OCI-M1 (cell line): ENCODE measurements around the gene CALN1.

Experiments
- DNase-seq: peaks from one replicate; lab custom pipeline; 2025; lab: John Stamatoyannopoulos, UW

The CALN1 gene

GRCh38 chr7:72037516-72037915 lies 374.6 kb downstream of the CALN1 start:
- no peak for DNase-seq

- no peak for DNase-seq
Measured at GRCh38 chr7:72035266-72035665, 376.9 kb downstream of the CALN1 start.

GRCh38 chr7:72032934-72033333 lies 379.2 kb downstream of the CALN1 start:
- DNase-seq = no peak

DNA sequence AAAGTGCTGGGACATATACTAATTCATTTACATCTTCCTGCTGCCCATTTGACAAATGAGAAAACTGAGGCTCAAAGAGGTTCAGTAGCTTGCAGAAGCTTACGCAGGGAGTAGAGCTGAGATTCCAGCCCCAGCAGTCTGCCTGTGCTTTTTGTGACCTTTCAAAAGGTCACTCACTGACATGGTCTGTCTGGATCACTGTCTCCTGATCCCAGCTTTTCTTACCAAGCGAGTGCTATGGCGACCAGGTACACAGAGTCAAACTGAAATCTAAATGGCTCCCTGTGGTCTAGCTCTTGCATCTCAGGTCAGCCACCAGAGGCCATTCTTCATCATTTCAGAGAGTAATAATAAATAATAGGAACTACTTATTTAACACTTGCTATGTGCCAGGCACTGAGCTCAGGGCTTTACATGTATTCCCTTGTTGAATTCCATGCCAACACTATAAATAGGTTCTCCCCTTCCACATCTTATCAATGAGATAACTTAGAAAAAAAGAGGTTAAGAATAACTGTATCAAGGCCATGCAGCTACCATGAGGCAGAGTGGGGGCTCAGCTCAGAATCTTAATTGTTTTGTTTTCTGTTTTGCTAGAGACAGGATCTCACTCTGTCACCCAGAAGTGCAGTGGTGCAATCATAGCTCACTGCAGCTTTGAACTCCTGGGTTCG lies 381.0 kb downstream of the CALN1 start:
- no peak for DNase-seq

DNA sequence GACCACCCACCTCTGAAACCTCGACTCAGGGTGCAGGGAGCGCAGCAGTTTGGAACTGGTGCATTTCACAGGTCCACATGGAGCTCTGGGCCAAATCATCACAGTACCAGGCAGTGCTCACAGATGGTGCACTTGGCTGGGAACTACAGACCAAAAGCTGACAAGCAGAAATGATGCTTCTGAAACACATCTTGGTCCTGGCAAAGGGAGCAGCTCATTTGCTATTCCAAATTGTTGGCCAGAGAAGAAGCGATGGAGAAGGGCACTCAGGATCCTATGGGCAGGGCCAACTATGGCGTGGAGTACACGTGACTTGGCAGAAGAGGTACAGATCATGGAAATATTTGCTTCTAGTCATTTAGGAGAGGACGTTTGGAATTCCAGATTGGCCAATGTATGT lies 383.9 kb downstream of the CALN1 start:
- no peak for DNase-seq

DNA sequence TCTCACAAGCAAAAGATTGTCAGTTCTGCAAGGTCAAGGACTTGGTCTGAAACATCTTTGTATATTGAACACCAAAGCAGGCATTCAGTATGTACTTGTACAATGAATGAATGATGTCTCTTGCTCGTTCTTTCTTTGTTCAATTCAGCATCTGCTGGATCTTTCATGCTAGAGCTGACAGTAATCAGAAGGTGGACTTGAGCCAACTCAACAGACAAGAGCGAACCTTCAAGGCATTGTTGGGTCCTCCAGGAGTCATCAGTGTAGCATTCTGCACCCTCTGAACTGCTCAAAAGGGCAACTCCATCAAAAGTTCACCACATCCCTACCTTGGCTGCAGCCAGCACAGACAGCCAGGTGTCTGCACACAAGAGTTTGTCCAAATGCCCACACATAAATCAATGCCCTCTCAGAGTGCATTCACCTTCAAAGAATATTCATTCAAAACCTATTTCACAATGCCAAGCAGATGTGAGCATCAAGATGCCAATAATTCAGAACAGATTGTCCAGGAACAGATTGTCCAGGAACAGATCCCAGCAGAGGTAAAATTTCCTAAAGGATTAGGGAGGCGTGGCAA lies 386.7 kb downstream of the CALN1 start:
- DNase-seq = no peak

DNA sequence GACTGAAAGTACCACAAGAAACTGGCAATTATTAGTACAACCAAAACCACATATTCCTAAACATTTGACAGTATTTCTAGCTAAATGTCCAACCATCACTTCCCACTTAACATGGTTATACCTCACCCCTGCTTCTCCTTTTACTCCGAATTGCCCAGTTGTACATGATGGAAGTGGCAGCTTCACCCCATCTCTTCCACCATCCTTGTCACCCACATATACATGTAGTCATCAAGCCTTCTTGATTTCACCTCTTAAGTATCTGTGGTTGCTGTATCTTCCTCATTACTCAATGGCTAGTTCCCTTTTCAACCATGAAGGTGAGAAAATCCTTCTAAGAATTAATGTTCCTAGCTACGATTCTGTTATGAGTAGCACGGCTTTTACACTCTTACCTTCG lies 388.2 kb downstream of the CALN1 start:
- no peak for DNase-seq

DNA sequence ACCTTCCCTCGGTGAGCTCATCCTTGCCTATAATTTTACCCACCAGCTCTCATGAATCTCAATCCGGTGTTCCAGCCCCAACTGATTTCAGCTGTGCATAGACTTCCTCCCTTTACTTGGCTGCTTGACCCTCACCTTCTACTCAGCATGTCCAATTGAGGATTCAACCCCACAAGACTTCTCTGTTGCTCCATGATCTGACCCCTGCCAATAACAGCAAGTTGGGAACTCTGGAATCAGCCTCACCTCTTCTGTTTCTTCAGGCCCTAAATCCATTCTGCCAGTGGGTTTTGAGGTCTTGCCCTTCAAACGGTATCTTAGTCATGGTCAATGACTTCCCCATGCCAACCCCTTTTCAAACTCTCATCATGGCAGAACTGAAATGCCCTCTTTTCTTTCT lies 390.4 kb downstream of the CALN1 start:
- no peak for DNase-seq

DNA sequence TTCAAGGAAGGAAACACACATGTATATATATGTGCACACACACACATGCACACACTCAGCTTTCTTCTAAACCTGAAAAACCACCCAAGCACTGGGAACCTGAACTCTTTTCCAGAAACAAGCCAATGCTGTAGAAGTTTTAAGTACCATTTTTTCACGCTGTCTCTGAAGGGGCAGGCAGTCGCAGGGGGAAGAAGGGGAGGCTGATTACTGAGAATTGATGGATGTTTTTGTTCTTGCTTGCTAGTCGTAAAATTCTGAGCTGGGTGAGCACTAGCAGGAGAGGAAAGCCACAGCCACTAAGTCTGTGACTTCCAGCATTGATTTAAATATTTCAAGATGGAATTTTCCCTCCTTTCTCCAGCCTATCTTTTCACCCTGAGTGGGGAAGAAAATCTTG lies 391.8 kb downstream of the CALN1 start:
- DNase-seq = no peak

DNA sequence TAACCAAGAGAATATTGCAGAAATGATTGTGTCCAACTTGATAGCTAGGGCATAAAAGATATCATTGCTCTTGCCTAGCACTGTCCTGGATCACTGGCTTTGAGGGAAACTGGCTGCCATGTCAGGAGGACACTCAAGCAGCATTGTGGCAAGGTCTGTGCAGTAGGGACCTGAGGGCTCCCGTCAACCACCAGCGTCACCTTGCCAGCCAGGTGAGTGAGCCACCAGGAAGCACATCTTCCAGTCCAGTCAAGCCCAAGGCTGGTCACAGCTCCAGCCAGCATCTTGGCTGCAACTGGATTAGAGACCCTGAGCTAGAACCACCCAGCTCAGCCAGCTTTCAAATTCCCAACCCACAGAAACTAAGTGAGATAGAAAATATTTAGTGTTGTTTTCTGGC lies 392.7 kb downstream of the CALN1 start:
- DNase-seq = no peak

DNA sequence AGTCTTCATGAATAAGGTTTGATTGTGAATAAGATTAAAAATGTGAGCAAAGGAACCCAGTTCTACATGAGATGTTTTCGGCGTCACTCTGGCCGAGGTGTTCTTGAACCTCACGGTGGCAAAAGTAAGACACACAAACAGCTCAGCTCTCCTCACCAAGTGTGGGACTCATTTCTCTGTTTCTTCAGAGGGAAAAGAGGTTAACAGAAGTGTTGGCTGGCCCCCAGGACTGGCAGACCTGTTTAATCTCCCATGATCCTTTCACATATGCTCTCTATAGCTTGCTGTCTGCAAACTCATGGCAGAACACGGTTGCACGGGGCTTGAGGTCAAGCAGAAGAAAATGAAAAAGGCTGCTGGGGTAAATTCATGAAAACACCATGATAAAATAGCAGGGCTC lies 394.4 kb downstream of the CALN1 start:
- DNase-seq = no peak

GRCh38 chr7:72016574-72016973 lies 395.6 kb downstream of the CALN1 start:
- DNase-seq = no peak

DNA sequence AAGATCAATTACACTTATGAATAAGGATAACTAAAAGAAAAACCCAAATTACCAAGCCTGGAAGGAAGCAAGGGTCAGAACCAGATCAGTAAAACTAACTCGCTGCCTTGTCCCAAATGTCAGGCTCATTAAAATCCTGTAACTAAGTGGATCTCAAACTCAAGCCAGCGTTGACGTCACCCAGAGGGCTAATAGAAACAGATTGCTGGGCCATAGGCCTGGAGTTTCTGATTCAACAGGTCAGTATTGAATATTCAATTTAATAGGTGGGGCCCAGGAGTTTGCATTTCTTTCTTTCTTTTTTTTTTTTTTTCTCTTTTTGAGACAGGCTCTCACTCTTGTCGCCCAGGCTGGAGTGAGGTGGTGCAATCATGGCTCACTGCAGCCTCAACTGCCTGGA lies 397.0 kb downstream of the CALN1 start:
- DNase-seq = no peak

- no peak for DNase-seq
Measured at GRCh38 chr7:72007018-72007417, 405.1 kb downstream of the CALN1 start.

- DNase-seq = no peak
Measured at GRCh38 chr7:72003236-72003635, 408.9 kb downstream of the CALN1 start.

DNA sequence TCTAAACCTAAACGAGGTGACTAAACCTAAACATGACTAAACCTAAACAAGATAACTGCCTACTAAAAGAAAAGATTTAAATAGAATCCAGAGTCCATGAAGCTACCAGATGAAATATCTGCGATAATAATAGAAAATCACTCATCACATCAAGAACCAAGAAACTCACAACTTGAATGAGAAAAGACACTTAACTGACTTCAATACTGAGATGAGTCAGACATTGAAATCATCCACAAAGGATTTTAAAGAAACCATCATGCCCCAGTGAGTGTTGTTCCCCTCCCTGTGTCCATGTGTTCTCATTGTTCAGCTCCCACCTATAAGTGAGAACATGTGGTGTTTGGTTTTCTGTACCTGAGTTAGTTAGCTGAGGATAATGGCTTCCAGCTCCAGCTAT lies 416.0 kb downstream of the CALN1 start:
- no peak for DNase-seq

- DNase-seq = no peak
Measured at GRCh38 chr7:71995111-71995510, 417.0 kb downstream of the CALN1 start.

DNA sequence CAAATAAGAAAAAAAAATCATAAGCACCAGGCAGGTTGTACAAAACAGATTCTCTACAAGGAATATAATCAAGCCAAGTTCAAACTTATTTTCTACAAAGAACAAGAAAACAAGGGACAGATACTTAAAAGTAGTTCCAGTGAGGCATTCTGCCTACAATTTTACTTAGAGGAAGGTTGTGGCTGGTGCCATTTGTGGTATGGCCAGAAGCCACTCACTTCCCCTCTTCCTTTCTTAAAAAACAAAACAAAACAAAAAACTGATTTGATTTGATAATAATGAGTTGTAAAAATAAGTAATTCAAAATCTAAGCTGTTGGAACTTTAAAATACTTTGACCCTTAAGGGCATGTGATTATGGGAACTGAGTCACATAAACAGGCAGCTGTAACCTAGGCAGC lies 420.6 kb downstream of the CALN1 start:
- no peak for DNase-seq

GRCh38 chr7:71990138-71990462 lies 422.0 kb downstream of the CALN1 start:
- DNase-seq = no peak

GRCh38 chr7:71988201-71988600 lies 423.9 kb downstream of the CALN1 start:
- no peak for DNase-seq

DNA sequence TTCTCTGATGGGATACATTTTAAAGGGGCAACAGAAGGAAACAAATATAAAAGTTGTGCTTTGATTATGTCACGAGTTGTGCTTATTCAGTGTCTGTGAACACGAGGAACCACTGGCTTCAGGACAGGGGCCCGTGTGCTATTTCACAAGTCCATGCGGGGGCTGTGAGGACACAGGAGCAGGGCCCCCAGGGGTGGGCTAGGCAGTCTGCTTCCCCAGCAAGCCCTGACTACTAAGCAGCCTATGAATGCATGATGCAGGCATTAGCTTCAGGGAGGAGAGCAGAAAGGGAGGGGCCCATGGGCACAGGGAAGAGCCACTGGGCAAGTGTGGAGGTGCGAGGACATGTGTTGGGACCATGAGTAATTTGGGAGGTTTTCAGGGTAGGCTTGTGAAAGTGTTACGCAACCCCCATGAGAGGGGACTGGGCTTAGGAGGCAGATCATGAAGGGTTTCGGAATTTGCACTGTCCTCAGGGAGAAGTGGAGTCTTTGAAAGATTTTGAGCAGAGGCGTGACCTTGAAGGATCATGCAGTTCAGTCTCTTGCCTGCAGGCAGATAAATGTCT lies 424.9 kb downstream of the CALN1 start:
- DNase-seq = no peak

- DNase-seq = no peak
Measured at GRCh38 chr7:71984348-71984747, 427.8 kb downstream of the CALN1 start.

DNA sequence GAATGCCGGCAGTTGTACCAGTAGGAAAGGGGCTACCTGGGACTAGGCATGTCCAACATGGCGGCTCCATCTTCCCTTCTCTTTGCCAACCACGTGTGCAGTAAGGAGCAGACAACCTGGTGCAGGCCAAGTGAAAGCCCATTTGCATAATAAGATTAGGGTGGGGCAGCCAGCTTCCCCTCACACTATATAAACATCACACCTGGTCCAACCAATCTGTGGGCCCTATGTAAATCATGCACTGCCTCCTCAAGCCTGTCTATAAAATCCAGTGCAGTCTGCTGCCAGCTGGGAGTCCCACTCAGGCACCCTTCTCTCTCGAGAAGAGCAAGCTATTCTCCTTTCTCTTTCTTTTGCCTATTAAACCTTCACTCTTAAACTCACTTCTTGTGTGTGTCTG lies 429.3 kb downstream of the CALN1 start:
- no peak for DNase-seq

GRCh38 chr7:71976645-71977044 lies 435.5 kb downstream of the CALN1 start:
- peak; percentile 44 for DNase-seq
